HG02763 (cell line): Measurements from ENCODE around the gene PTTG1.

Source experiments
- ATAC-seq: cut with Tn5 transposase; IDR thresholded peaks from one replicate; pipeline ENCODE4 v1.9.1; 2021; ENCODE audit warnings: mild to moderate bottlenecking, moderate library complexity; ENCODE audit not compliant: unreplicated experiment

The PTTG1 gene

DNA sequence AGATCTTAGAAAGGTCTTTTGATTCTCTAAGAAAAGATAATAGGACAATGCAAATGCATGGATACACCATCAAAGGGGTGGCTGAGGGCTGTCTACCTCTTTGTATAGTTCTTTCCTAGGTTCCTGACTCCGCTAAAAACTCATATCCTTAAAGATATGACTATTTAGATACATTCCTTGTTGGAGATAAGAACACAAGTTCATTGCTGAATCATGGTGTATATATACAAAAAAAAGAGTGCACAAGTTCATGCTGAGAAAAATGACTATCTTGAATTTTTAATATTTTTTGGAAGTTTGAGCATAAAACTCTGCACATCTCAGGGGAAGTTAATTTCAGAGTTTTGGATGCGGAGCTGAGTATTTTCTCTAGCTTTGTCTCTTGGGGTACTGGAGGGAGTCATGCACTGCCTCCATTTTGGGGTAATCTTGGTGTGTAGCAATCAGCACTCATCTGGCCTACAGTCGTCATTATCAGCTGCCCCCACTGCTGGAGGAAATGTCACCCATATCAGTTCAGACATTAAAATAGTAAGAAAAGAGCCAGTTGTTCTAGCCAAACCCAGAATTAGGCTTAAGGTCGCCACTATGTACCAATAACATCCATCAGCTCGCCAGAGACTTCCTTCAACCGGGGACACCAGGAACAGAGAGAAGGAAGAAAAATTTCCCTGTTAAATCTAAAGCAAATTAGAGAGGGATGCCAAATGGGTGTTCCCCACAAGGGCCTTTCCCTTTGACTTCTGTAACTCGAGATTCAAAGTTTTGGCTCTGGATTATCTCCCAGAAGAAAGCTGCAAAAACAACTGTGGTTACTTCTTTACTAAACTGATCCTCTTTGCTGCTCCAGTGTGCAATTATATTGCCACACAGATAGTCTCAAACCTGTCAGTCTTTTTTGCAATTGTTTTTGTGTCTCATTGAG lies 49.0 kb downstream of the PTTG1 start:
- ATAC-seq, result no peak

DNA sequence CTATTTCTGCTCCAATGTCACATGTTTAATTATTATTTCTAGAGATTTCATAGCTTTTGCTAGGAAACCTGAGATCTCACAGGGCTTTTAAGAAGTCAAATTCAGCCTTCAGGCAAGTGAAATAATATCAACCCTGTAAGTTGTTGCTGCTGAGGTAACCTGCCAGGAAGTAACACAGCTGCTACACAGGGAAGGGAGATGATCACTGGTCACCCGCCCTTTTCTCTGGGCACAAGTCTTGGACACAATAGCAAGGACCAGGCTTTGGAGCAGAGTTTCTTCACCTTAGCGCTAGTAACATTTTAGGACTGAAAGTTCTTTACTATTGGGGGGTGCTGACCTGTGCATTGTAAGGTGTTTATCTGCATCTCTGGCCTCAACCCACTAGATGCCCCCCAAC lies 50.1 kb downstream of the PTTG1 start:
- ATAC-seq, result no peak

DNA sequence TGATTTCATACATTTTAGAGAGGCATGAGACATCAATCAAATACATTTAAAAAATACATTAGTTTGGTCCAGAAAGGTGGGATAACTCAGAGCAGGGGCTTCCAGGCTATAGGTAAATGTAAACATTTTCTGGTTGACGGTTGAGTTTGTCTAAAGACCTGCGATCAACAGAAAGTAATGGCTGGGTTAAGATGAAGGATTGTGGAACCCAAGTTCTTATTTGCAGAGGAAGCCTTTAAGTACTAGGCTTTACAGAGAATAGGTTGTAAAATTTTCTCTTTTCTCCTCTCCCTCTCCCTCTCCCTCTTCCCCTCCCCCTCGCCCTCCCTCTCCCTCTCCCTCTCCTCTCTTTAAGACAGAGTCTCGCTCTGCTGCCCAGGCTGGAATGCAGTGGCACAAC lies 50.8 kb downstream of the PTTG1 start:
- ATAC-seq, result no peak

DNA sequence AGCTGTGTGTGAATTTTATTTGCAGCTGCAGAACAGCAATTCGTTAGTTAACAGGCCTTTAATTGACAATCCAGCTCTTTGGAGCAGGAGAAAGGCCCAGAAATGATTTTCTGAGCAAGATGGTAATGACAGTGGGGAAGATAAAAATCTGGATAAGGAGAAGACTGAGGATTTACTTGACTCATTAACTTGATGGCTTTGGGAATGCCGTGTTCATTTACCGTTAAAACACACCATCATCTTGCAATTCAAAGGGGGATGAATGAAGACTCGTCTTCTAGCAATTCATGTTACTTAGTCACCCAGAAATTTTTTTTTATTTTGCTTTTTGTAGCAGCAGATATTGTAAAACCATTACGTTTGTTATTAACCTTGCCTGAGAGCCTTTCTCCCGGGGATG lies 52.0 kb downstream of the PTTG1 start:
- ATAC-seq, result no peak

DNA sequence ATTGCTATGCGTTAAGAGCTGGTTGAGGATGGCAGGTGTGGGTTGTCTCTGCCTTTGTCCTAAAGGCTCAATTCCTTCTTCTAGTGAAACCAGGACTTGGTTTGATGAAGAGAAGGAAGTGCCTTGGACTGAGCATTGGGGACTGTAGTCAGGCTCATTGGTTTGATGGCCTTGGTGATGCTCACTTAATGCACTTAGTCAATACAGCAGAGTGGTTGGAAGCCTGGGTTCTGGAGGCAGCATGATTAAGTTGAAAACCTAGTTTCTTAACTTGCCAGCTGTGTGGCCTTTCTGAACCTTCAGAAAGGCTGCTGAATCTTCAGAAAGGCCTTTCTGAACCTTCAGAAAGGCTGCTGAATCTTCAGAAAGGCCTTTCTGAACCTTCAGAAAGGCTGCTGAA lies 52.4 kb downstream of the PTTG1 start:
- ATAC-seq, result no peak

DNA sequence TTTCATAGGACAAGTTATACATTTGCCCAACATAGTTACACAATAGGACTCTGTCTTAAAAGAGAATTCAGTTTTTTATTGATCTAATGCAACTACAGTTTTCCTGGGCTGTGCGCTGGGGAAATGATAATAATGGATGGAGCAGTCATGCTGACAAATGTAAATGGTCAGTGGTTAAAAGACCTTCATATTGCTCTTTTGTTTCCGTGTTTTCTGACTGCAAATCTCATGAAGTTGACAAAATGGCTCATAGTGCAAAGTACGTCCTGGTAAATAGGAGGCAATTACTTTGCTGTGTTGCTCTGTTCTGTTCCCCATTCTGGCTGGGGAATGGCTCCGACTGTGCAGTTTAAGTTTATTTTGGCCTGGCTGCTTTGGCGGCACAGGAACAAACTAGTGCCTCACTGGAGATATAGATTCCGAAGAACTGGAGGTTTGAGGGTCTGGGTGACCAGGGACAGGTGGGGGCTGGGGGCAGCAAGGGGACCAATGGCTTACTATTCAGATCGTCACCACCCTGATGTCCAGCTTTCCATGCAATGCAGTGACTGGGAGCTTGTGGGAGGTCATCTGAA lies 54.3 kb downstream of the PTTG1 start:
- ATAC-seq, result no peak

DNA sequence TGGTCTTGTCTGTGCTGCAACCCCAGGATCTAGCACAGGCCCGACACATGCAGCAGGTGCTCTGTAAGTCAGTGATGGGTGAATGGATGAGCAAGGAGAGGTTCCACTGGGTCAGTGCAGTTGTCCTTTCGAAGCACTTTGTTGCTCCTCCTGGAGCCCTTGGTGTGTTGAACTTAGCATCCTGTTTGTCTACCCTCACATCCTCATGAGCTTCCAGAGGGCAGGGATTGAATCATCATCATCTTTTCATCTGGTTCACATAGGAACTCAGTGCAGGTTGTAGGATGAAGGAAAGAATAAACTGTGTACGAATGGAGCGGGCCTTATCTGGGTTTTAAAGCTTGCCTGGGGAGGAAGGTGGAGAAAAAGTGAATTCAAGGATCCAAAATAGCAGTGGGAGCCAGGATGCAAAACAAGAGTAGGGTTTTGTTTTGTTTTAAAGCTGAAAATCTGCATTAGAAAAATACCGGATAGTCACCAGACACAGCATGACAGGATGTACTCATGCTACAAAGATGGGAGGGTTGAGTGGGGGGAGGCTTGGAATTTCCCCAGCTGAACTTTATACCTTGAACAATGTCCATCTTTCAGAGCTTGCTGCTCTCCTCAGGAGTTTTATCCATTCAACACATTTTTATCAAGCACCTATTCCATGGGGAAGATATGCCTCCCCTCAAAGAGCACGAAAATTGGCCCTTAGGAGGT lies 55.8 kb downstream of the PTTG1 start:
- no peak for ATAC-seq

DNA sequence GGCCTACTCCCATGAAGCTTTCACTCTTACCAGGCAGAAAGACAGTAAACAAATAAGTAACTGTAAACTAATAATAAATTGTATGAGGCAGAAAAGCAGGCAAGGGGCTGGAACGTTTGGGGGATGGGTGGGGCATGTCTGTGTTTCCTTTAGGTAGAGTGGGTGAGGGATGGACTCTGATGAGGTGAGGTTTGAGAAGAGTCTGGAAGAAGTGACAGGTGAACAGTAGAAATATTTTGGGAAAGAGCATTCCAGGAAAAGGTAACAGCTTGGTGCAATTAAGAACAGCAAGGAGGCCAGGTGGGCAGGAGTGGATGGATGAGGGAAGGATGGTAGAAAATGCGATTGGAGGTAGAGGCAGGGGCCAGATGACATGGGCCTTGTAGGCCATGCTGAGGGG lies 56.5 kb downstream of the PTTG1 start:
- ATAC-seq, result no peak
